ENCODE measurements around the gene IL10RB. TPM values are rescaled to one million over a fixed set of nuclear protein-coding genes. Genes with fewer than 3 reads are reported as not detected.

The IL10RB gene
- total RNA-seq, 4 donors from 2014 or later, result 11.4 to 17.1 (median 14.0) TPM

GRCh38 chr21:33327326-33327725 lies 61.2 kb downstream of the IL10RB start:
- TF ChIP-seq POLR2A (IDR thresholded peaks at IDR 0.05) (no peak), CTCF (IDR thresholded peaks at IDR 0.05 in 4 of 5, conservative IDR thresholded peaks at IDR 0.05 in 1 of 5) (no peak)
- no peaks in the 10 kb centered on the region for H3K36me3 ChIP-seq
- DNase-seq (no peak), ATAC-seq (no peak)
- no peaks in the 10 kb centered on the region for H3K9me3 ChIP-seq
- no peaks in the 10 kb centered on the region for H3K27me3 ChIP-seq
- H3K27ac ChIP-seq, result no peak overlapping the region
- intact Hi-C loops (cut with DNase I; ENCODE audit: low total_unique reads) (loop anchor here (10.0 kb wide), 1 partner anchor 553 kb away; the partner anchor contains the start of gene PAXBP1), in situ Hi-C loops (cut with MboI; ENCODE audit: low sequenced_read_pairs in 4 of 4) (loop anchor here in 1 of 4 donors (25.0 kb wide), 1 partner anchor 110 kb away; no protein-coding TSS in a partner anchor)
- H3K4me3 ChIP-seq, result no peak overlapping the region
- peaks cover 26 to 45% of the 10 kb centered on the region in 2 donors for H3K4me1 ChIP-seq

- intact Hi-C loops (cut with DNase I; ENCODE audit: low total_unique reads) (loop anchor here (10.0 kb wide), 1 partner anchor 553 kb away; the partner anchor contains the start of gene PAXBP1), in situ Hi-C loops (cut with MboI; ENCODE audit: low sequenced_read_pairs in 4 of 4) (loop anchor here in 1 of 4 donors (25.0 kb wide), 1 partner anchor 109 kb away; no protein-coding TSS in a partner anchor)
- Histone ChIP-seq H3K4me1 (peaks cover 26 to 45% of the 10 kb centered on the region in 2 donors), H3K9me3 (no peaks in the 10 kb centered on the region), H3K27ac (no peak overlapping the region), H3K4me3 (no peak overlapping the region), H3K27me3 (no peaks in the 10 kb centered on the region), H3K36me3 (no peaks in the 10 kb centered on the region)
- no peak for ATAC-seq
- DNase-seq, result no peak
- no peak for TF ChIP-seq CTCF (IDR thresholded peaks at IDR 0.05 in 4 of 5, conservative IDR thresholded peaks at IDR 0.05 in 1 of 5)
- no peak for TF ChIP-seq POLR2A (IDR thresholded peaks at IDR 0.05)
These were observed 61.7 kb downstream of the IL10RB start for GRCh38 chr21:33327792-33328433.

- in situ Hi-C loops (cut with MboI; ENCODE audit: low sequenced_read_pairs in 4 of 4), result loop anchor here in 1 of 4 donors (25.0 kb wide), 1 partner anchor 107 kb away; no protein-coding TSS in a partner anchor
- no peaks in the 10 kb centered on the region for H3K9me3 ChIP-seq
- no peaks in the 10 kb centered on the region for H3K27me3 ChIP-seq
- TF ChIP-seq CTCF (IDR thresholded peaks at IDR 0.05 in 4 of 5, conservative IDR thresholded peaks at IDR 0.05 in 1 of 5) (no peak), POLR2A (IDR thresholded peaks at IDR 0.05) (no peak)
- no peaks in the 10 kb centered on the region for H3K36me3 ChIP-seq
- DNase-seq, result no peak
- peaks cover 22 to 38% of the 10 kb centered on the region in 2 donors for H3K4me1 ChIP-seq
- ATAC-seq, result no peak
- intact Hi-C loops (cut with DNase I; ENCODE audit: low total_unique reads), result no loop called here
- H3K4me3 ChIP-seq, result no peak overlapping the region
- no peak overlapping the region for H3K27ac ChIP-seq
These were observed 64.6 kb downstream of the IL10RB start for GRCh38 chr21:33330726-33331125.

- intact Hi-C loops (cut with DNase I; ENCODE audit: low total_unique reads), result no loop called here
- H3K36me3 ChIP-seq, result no peaks in the 10 kb centered on the region
These were observed 66.0 kb downstream of the IL10RB start for GRCh38 chr21:33332143-33332542.

More at GRCh38 chr21:33332143-33332542, 66.0 kb downstream of the IL10RB start:
- Histone ChIP-seq H3K27me3 (no peaks in the 10 kb centered on the region), H3K27ac (no peak overlapping the region), H3K4me3 (no peak overlapping the region), H3K9me3 (no peaks in the 10 kb centered on the region), H3K4me1 (peaks cover 9 to 23% of the 10 kb centered on the region in 2 donors)
- TF ChIP-seq CTCF (IDR thresholded peaks at IDR 0.05 in 4 of 5, conservative IDR thresholded peaks at IDR 0.05 in 1 of 5) (no peak), POLR2A (IDR thresholded peaks at IDR 0.05) (no peak)
- ATAC-seq (no peak), DNase-seq (no peak)
- in situ Hi-C loops (cut with MboI; ENCODE audit: low sequenced_read_pairs in 4 of 4), result loop anchor here in 1 of 4 donors (25.0 kb wide), 1 partner anchor 105 kb away; no protein-coding TSS in a partner anchor
